ENCODE results near the gene KRTAP5-2. TPM values are rescaled to one million over a fixed set of nuclear protein-coding genes. Genes with fewer than 3 reads are reported as not detected.

Gene KRTAP5-2
- total and polyA plus RNA-seq, 9 of the 15 experiments (the other 6 are each of a cell fraction or from before 2014, with no cell fraction given) = not detected

- no peak overlapping the region for H3K4me3 ChIP-seq
- H3K4me2 ChIP-seq (ENCODE audit: insufficient read depth, low read length) = no peak overlapping the region
- TF ChIP-seq CBFA2T2 (conservative IDR thresholded peaks at IDR 0.05) (no peak), ZNF830 (CRISPR knock-in tag; IDR thresholded peaks at IDR 0.05) (no peak), JUND (IDR thresholded peaks at IDR 0.05; ENCODE audit: borderline replicate concordance, low read depth, low read length) (no peak), JUND (tag; IDR thresholded peaks at IDR 0.05; ENCODE audit: borderline replicate concordance, low read depth, low read length) (no peak), MIER1 (IDR thresholded peaks at IDR 0.05; ENCODE audit: low read depth) (no peak), NRF1 (conservative IDR thresholded peaks at IDR 0.05 in 1 of 2, IDR thresholded peaks at IDR 0.05 in 1 of 2) (no peak), E2F6 (IDR thresholded peaks at IDR 0.05; ENCODE audit: borderline replicate concordance in 1 of 2, extremely low read depth in 1 of 2, insufficient read depth in 1 of 2, insufficient read length in 1 of 2, low read depth in 1 of 2, low read length in 1 of 2, poor library complexity in 1 of 2, severe bottlenecking in 1 of 2) (no peak)
- BruUV-seq (replicated peaks) = no TSS peak
- H3K36me3 ChIP-seq (ENCODE audit: control insufficient read depth, insufficient read depth, low read length) = no peaks in the 10 kb centered on the region
- in situ Hi-C loops (cut with MboI) = no loop called here
- H2AFZ ChIP-seq (ENCODE audit: low read depth, low read length) = no peak overlapping the region
- 15% methylated on average over 16 of the region's 28 CpGs for WGBS (ENCODE audit: insufficient coverage, low coverage, missing lambda C conversion rate)
- peaks cover 0 to 43% of the 10 kb centered on the region in 2 experiments; a peak in 3 of 5 replicates for H3K4me1 ChIP-seq (replicated peaks in 1 of 2; ENCODE audit: control insufficient read depth in 2 of 2, insufficient read depth in 2 of 2, low read length in 2 of 2)
- peaks cover 0 to 33% of the 10 kb centered on the region in 2 experiments; a peak in 2 of 5 replicates for H3K27me3 ChIP-seq (ENCODE audit: control insufficient read depth in 2 of 2, insufficient read depth in 2 of 2, low read length in 2 of 2)
- CTCF ChIA-PET (ENCODE audit: low intra/inter-chr PET ratio) = no interaction called here
- H3K27ac ChIP-seq (ENCODE audit: extremely low read depth, low read depth, low read length) = no peak overlapping the region
- H3K9me1 ChIP-seq (ENCODE audit: control insufficient read depth, insufficient read depth, low read length) = peaks cover 3% of the 10 kb centered on the region
- FAIRE-seq (no peak), ATAC-seq (peak; percentile 9), DNase-seq (ENCODE audit: extremely low read depth in 1 of 4, low spot score in 3 of 4) (no peak)
- POLR2A ChIA-PET = interaction anchor here (0.6 kb wide), 2 partner anchors 709 to 738 kb away, joined by 3 read pairs; no protein-coding TSS in a partner anchor
- peaks cover 61% of the 10 kb centered on the region for H4K20me1 ChIP-seq (replicated peaks; ENCODE audit: control insufficient read depth, insufficient read depth, low read length)
- intact Hi-C loops (cut with micrococcal nuclease) = no loop called here
- H3K79me2 ChIP-seq (ENCODE audit: control insufficient read depth, insufficient read depth, low read length) = no peaks in the 10 kb centered on the region
- peak overlapping the region in 1 of 2 experiments; percentile 81; a peak in 2 of 4 replicates for H3K9ac ChIP-seq (ENCODE audit: insufficient read depth in 1 of 2, low read depth in 2 of 2, low read length in 2 of 2)
- no peaks in the 10 kb centered on the region for H3K9me3 ChIP-seq (replicated peaks; ENCODE audit: control insufficient read depth, insufficient read depth, low read depth, low read length)
Observed at GRCh38 chr11:1565173-1565903, 32.8 kb downstream of the KRTAP5-2 start.

Data from K562 (cell line).